Measurements from ENCODE around the gene SLC35E1.
"Not testable (repeated sequence)": the region's sequence is repeated elsewhere in the genome, so short reads cannot be mapped to it uniquely, and the experiment has no call there.

The SLC35E1 gene

GRCh38 chr19:16581145-16581970 is 9.1 kb upstream of the SLC35E1 start:
- no peak for DNase-seq

GRCh38 chr19:16579381-16579780 is 7.2 kb upstream of the SLC35E1 start:
- DNase-seq, result no peak

GRCh38 chr19:16577531-16577985 is 5.3 kb upstream of the SLC35E1 start:
- no peak for DNase-seq

- DNase-seq, result no peak
These were observed 4.7 kb upstream of the SLC35E1 start for GRCh38 chr19:16576690-16577530.

GRCh38 chr19:16575861-16576689 is 3.9 kb upstream of the SLC35E1 start:
- no peak for DNase-seq

- DNase-seq, result no peak
These were observed 3.1 kb upstream of the SLC35E1 start for GRCh38 chr19:16575282-16575681.

- no peak for DNase-seq
These were observed 1.7 kb upstream of the SLC35E1 start for GRCh38 chr19:16573925-16574324.

- DNase-seq, result no peak
These were observed 1.1 kb upstream of the SLC35E1 start for GRCh38 chr19:16573296-16573695.

- DNase-seq, result no peak
These were observed 338 bp downstream of the SLC35E1 start for GRCh38 chr19:16571822-16572331.

- no peak for DNase-seq
These were observed 932 bp downstream of the SLC35E1 start for GRCh38 chr19:16571283-16571682.

- DNase-seq, result no peak
These were observed 2.5 kb downstream of the SLC35E1 start for GRCh38 chr19:16569609-16570320.

GRCh38 chr19:16566702-16567101 is 5.5 kb downstream of the SLC35E1 start:
- no peak for DNase-seq

- DNase-seq, result peak; percentile 90
These were observed 6.1 kb downstream of the SLC35E1 start for GRCh38 chr19:16566161-16566560.

- DNase-seq, result no peak
These were observed 7.4 kb downstream of the SLC35E1 start for GRCh38 chr19:16564842-16565241.

GRCh38 chr19:16562608-16563025 is 9.6 kb downstream of the SLC35E1 start:
- DNase-seq, result no peak

GRCh38 chr19:16561382-16561781 is 10.8 kb downstream of the SLC35E1 start:
- DNase-seq, result no peak

- no peak for DNase-seq
These were observed 12.4 kb downstream of the SLC35E1 start for GRCh38 chr19:16559780-16560276.

- no peak for DNase-seq
These were observed 17.4 kb downstream of the SLC35E1 start for GRCh38 chr19:16554776-16555175.

GRCh38 chr19:16551902-16552301 is 20.3 kb downstream of the SLC35E1 start:
- DNase-seq, result not testable (repeated sequence)

GRCh38 chr19:16548956-16549355 is 23.3 kb downstream of the SLC35E1 start:
- no peak for DNase-seq

GRCh38 chr19:16544473-16545231 is 27.6 kb downstream of the SLC35E1 start:
- no peak for DNase-seq

Measured in CD4-positive, alpha-beta T cell treated with Interleukin-4 for 4 hours (primary cell).